ENCODE measurements around the gene ZYX.

Gene ZYX

DNA sequence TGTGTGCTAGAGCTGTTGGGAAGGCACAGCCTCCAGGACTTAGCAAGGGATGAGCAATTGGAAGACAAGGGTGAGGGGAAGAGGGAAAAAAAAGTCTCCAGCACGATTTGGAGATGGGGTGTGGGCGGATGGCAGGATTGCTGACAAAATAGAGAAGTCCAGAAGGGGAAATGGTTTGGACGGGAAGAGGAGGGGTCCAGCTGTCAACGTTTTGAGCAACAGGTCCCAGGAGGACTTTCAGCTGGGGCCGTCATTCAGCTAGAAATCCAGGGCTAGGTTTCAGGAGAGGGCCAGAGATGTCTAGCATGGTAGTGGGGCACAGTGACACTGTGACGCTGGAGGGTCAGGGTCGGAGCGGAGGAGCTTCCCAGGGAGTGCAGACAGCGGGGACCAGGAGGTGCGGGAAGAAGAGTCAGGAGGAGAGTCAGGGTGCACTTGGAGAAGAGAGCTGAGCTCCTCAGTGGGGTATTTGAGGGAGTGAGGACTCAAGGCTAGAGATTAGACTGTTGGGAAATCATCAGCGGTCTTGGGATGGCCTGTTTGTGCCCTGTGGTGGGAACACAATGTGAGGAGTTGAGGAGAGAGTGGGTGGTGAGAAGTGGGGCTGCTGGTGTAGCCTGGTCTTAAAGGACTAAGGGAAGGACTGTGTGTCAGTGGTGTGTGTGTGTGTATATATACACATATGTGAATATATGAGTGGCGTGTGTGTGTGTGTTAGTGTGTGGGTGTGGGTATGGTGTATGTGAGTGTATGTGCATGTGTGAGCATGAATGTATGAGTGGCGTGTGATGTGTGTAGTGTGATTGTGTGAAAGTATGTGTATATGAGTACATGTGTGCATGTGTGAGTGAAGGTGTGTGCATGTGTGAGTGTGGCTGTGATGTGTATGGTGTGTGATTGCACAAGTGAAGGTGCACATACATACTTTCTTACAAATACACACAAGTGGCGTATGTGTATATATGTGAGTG, 3.8 kb downstream of the ZYX start:
- TF ChIP-seq, protein P1, sequence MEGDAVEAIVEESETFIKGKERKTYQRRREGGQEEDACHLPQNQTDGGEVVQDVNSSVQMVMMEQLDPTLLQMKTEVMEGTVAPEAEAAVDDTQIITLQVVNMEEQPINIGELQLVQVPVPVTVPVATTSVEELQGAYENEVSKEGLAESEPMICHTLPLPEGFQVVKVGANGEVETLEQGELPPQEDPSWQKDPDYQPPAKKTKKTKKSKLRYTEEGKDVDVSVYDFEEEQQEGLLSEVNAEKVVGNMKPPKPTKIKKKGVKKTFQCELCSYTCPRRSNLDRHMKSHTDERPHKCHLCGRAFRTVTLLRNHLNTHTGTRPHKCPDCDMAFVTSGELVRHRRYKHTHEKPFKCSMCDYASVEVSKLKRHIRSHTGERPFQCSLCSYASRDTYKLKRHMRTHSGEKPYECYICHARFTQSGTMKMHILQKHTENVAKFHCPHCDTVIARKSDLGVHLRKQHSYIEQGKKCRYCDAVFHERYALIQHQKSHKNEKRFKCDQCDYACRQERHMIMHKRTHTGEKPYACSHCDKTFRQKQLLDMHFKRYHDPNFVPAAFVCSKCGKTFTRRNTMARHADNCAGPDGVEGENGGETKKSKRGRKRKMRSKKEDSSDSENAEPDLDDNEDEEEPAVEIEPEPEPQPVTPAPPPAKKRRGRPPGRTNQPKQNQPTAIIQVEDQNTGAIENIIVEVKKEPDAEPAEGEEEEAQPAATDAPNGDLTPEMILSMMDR (IDR thresholded peaks at IDR 0.05; ENCODE audit: low read depth, low read length, missing control alignments) = no peak
- DNase-seq (ENCODE audit: low read depth) = no peak
- peak overlapping the region; percentile 78 for H3K4me3 ChIP-seq (ENCODE audit: low read depth, low read length)
- in situ Hi-C loops (cut with HindIII; ENCODE audit: low sequenced_read_pairs) = no loop called here

DNA sequence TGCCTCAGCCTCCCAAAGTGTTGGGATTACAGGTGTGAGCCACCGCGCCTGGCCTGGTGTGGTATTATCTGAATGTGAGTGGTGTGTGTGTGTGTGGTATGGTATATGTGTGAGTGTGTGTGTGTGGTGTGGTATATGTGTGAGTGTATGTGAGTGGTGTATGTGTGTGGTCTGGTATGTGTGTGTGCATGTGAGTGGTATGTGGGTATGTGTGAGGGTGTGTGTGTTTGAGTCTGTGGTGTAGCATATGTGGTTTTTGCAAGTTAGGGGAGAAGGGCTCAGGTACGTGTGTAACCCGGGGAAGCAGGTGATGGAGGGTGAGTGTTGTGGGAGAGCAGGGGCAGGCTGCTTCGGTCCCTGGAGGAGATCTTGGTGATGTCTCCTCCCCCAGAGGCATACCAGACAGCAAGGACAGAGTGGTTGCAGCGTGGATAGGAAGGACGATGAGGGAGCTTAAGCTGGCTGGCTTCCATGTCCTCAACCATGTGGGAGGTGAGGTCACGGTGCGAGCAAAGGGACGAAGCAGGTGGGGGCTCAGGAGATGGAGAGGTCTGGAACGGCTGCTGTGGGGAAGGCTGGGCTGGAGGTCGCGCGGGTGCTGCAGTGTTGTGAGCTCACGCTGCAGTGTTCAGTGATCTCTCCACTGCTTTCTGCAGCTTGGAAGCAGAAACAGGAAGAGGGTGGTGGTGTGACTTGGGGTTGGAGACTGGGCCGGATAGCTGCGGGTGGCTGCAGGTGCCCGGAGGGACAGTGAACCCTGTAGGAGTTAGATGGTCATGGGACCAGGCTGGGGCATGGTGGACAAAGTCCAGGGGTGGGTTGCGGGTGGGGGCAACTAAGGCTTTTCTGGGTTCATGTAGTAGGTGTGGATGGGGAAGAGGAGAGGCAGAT, 5.0 kb downstream of the ZYX start:
- TF ChIP-seq, protein P1 (IDR thresholded peaks at IDR 0.05; ENCODE audit: low read depth, low read length, missing control alignments) = no peak
- H3K4me3 ChIP-seq (ENCODE audit: low read depth, low read length) = no peak overlapping the region
- in situ Hi-C loops (cut with HindIII; ENCODE audit: low sequenced_read_pairs) = no loop called here
- no peak for DNase-seq (ENCODE audit: low read depth)

DNA sequence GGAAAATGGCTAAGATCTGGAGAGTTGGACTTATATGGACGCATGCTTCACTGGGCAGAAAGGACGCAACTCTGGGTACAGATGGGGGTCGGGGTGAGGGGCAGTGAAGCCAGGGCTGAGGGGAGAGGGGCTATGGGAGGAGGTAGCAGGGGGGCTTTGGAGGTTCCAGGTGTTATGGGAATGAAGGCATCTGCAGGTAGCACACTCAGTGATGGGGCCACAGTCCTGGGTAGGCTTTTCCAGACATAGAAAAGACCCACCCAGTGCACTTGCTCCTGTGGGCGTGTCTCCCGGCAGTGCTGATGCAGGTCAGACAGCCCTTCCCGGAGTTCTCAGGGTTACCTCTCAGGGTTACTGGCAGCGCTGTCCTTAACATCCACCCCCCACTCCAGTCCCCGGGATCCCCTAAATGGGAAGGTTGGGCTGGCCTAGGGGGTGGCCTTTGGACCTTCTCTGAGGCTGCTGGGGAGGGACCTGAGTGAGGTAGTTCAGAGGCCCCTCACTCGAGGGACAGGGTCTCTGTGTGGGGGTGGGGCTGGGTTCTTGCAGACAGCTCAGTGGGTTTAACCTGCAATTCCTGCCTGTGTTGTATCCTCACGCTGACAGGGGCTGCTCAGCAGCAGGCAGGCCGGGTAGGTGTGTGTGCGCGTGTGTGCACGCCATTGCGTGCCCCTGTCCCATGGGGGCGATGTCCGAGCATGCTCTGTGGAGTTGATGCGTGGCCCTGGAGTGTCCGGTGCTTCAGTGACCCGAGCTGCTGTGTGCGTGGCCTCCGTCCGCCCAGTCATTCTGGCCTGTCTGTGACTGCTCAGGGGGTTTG, 6.2 kb downstream of the ZYX start:
- TF ChIP-seq, protein P1 (IDR thresholded peaks at IDR 0.05; ENCODE audit: low read depth, low read length, missing control alignments) = peak; percentile 12
- H3K4me3 ChIP-seq (ENCODE audit: low read depth, low read length) = no peak overlapping the region
- no peak for DNase-seq (ENCODE audit: low read depth)
- in situ Hi-C loops (cut with HindIII; ENCODE audit: low sequenced_read_pairs) = no loop called here

DNA sequence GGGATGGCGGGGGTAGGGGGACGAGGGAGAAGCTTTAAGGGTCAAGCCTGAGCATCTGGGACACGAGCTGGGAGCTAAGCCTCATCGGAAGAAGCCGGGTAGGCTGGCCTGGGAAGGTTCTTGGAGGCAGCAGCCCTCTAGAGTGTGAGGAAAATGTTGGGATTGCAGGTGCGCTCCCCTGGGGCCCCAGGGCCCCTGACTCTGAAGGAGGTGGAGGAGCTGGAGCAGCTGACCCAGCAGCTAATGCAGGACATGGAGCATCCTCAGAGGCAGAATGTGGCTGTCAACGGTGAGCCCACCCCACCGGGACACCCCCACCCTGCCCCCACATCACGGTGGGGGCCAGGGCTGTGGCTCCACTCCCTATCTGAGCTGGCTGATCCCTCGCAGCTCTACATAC, 6.9 kb downstream of the ZYX start:
- TF ChIP-seq, protein P1 (IDR thresholded peaks at IDR 0.05; ENCODE audit: low read depth, low read length, missing control alignments) = no peak
- no peak overlapping the region for H3K4me3 ChIP-seq (ENCODE audit: low read depth, low read length)
- DNase-seq (ENCODE audit: low read depth) = no peak
- in situ Hi-C loops (cut with HindIII; ENCODE audit: low sequenced_read_pairs) = no loop called here

DNA sequence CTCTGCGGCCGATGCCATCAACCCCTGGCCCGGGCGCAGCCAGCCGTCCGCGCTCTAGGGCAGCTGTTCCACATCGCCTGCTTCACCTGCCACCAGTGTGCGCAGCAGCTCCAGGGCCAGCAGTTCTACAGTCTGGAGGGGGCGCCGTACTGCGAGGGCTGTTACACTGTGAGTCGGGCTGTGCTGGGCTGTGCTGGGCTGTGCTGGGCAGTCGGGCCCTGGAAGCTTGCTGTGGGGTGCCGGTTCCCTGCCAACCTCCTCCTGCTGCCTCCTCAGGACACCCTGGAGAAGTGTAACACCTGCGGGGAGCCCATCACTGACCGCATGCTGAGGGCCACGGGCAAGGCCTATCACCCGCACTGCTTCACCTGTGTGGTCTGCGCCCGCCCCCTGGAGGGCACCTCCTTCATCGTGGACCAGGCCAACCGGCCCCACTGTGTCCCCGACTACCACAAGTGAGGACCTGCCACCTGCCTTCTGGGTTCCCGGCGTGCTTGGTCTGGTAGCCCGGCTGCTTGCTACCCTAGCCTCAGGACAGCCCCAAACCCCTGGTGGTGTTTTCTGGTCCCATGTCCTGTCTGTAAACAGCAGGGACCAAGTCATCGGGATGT, 7.5 kb downstream of the ZYX start:
- in situ Hi-C loops (cut with HindIII; ENCODE audit: low sequenced_read_pairs) = no loop called here
- TF ChIP-seq, protein P1 (IDR thresholded peaks at IDR 0.05; ENCODE audit: low read depth, low read length, missing control alignments) = no peak
- H3K4me3 ChIP-seq (ENCODE audit: low read depth, low read length) = no peak overlapping the region
- no peak for DNase-seq (ENCODE audit: low read depth)

Measured in astrocyte of the cerebellum (primary cell).